H1 (cell line): ENCODE data around the gene SOX14. TPM values are rescaled to one million over a fixed set of nuclear protein-coding genes. Genes with fewer than 3 reads are reported as not detected.

Source experiments
- CTCF ChIA-PET: fragments of 300-600 bp; sonication (Branson Sonifier 250); formaldehyde crosslinking; loops from one replicate; lab custom pipeline; 2021; ENCODE audit not compliant: partially characterized antibody; lab: Charles Lee
- POLR2A ChIA-PET: fragments of 300-600 bp; sonication (Branson Sonifier 250); formaldehyde crosslinking; loops from one replicate; lab custom pipeline; 2021; ENCODE audit warnings: inconsistent platforms; ENCODE audit not compliant: partially characterized antibody; lab: Charles Lee
- DNase-seq, 2 experiments: peaks; one replicate each; pipeline versions ENCODE4 v3.0.0 to v3.0.0-alpha.2; 2010 to 2022; ENCODE audit warnings: low spot score in 2 of 2, low read depth in 1 of 2, mixed read lengths in 1 of 2
- FAIRE-seq: peaks from 2 replicates; lab custom pipeline; 2011; peaks lifted over from hg19 to GRCh38; lab: Jason Lieb, UNC
- H2AFZ ChIP-seq: 2 replicates; pipeline ENCODE4 v1.8.1; 2012; ENCODE audit warnings: low read length, inconsistent platforms
- H2AK5ac ChIP-seq: 2 replicates; pipeline ENCODE4 v1.6.1; 2013; ENCODE audit warnings: low read depth, low read length
- H2BK120ac ChIP-seq: replicated peaks from 2 replicates; pipeline ENCODE3; 2013; ENCODE audit warnings: low read depth, low read length, inconsistent platforms
- H2BK12ac ChIP-seq: 2 replicates; pipeline ENCODE4 v1.6.1; 2013; ENCODE audit warnings: low read depth, low read length
- H2BK15ac ChIP-seq: 2 replicates; pipeline ENCODE4 v1.6.1; 2013; ENCODE audit warnings: low read length
- H2BK20ac ChIP-seq: 2 replicates; pipeline ENCODE4 v1.6.1; 2013; ENCODE audit warnings: low read length
- H2BK5ac ChIP-seq: 2 replicates; pipeline ENCODE4 v1.6.1; 2013; ENCODE audit warnings: low read depth, low read length
- H3K14ac ChIP-seq: 2 replicates; pipeline ENCODE4 v1.6.1; 2013; ENCODE audit warnings: inconsistent platforms; ENCODE audit not compliant: insufficient read length
- H3K18ac ChIP-seq: 2 replicates; pipeline ENCODE4 v1.6.1; 2013; ENCODE audit warnings: low read length; ENCODE audit errors: extremely low read depth
- H3K23ac ChIP-seq: 2 replicates; pipeline ENCODE4 v1.6.1; 2013; ENCODE audit warnings: inconsistent platforms; ENCODE audit not compliant: insufficient read length
- H3K23me2 ChIP-seq: 2 replicates; pipeline ENCODE4 v1.6.1; 2013; ENCODE audit warnings: low read depth, low read length
- H3K27ac ChIP-seq: 2 replicates; pipeline ENCODE4 v1.6.1; 2011; ENCODE audit warnings: low read depth, low read length, inconsistent platforms
- H3K27me3 ChIP-seq, 4 experiments: replicated peaks in 1 of 4; 1 replicate in 1 of 4; 2 replicates in 3 of 4; pipeline versions ENCODE4 v1.6.1 to v1.8.1; 2011 to 2013; ENCODE audit warnings: low read length in 3 of 4, mild to moderate bottlenecking in 3 of 4, inconsistent platforms in 2 of 4, mixed read lengths in 2 of 4, moderate library complexity in 1 of 4; ENCODE audit not compliant: control insufficient read depth in 3 of 4, insufficient read depth in 3 of 4; ENCODE audit errors: extremely low read depth in 1 of 4
- H3K36me3 ChIP-seq, 4 experiments: 2 replicates each; pipeline versions ENCODE4 v1.6.1 to v1.8.1; 2011 to 2013; ENCODE audit warnings: mild to moderate bottlenecking in 4 of 4, low read length in 3 of 4, moderate library complexity in 2 of 4, control low read depth in 1 of 4, inconsistent platforms in 1 of 4; ENCODE audit not compliant: insufficient read depth in 4 of 4, control insufficient read depth in 2 of 4
- H3K4ac ChIP-seq: replicated peaks from 2 replicates; pipeline ENCODE3; 2013; ENCODE audit warnings: low read length, low read depth, mixed read lengths, inconsistent platforms; ENCODE audit not compliant: insufficient read length
- H3K4me1 ChIP-seq, 4 experiments: replicated peaks in 1 of 4; 1 replicate in 1 of 4; 2 replicates in 3 of 4; pipeline versions ENCODE4 v1.6.1 to v1.8.1; 2011 to 2013; ENCODE audit warnings: low read length in 3 of 4, inconsistent platforms in 2 of 4, mixed read lengths in 1 of 4; ENCODE audit not compliant: insufficient read depth in 4 of 4, control insufficient read depth in 3 of 4
- H3K4me2 ChIP-seq, 2 experiments: 2 replicates each; pipeline versions ENCODE4 v1.6.1 to v1.8.1; 2011 to 2013; ENCODE audit warnings: low read depth in 2 of 2, low read length in 2 of 2, control low read depth in 1 of 2, inconsistent platforms in 1 of 2, mild to moderate bottlenecking in 1 of 2; ENCODE audit not compliant: insufficient read depth in 1 of 2
- H3K4me3 ChIP-seq, 4 experiments: fragments of 200-600, 300-600 bp in 1 of 4; sonication (generic), shearing (Covaris generic), sonication (Bioruptor Twin) in 1 of 4; 2 replicates each; pipeline versions ENCODE4 v1.5.1 to v1.8.1; 2011 to 2016; ENCODE audit warnings: low read length in 4 of 4, low read depth in 3 of 4, control low read depth in 2 of 4, inconsistent platforms in 2 of 4, mild to moderate bottlenecking in 2 of 4, mixed read lengths in 1 of 4, moderate library complexity in 1 of 4; ENCODE audit not compliant: insufficient read depth in 2 of 4; ENCODE audit errors: extremely low read depth in 1 of 4
- H3K56ac ChIP-seq: replicated peaks from 2 replicates; pipeline ENCODE3; 2013; ENCODE audit warnings: low read depth, mild to moderate bottlenecking, mixed read lengths, low read length, inconsistent platforms; ENCODE audit not compliant: insufficient read length
- H3K79me1 ChIP-seq: 2 replicates; pipeline ENCODE4 v1.6.1; 2013; ENCODE audit warnings: low read depth, low read length, control low read depth
- H3K79me2 ChIP-seq, 2 experiments: 2 replicates each; pipeline versions ENCODE4 v1.6.1 to v1.8.1; 2012 to 2013; ENCODE audit warnings: low read length in 2 of 2, mild to moderate bottlenecking in 2 of 2, inconsistent platforms in 1 of 2; ENCODE audit not compliant: insufficient read depth in 2 of 2, control insufficient read depth in 1 of 2
- H3K9ac ChIP-seq, 4 experiments: replicated peaks in 1 of 4; 1 replicate in 1 of 4; 2 replicates in 3 of 4; pipeline versions ENCODE4 v1.6.1 to v1.8.1; 2011 to 2013; ENCODE audit warnings: low read depth in 3 of 4, low read length in 3 of 4, control low read depth in 2 of 4, mild to moderate bottlenecking in 2 of 4, moderate library complexity in 2 of 4, inconsistent platforms in 1 of 4; ENCODE audit errors: extremely low read depth in 1 of 4
- H3K9me3 ChIP-seq, 2 experiments: 2 replicates each; pipeline versions ENCODE4 v1.6.1 to v1.8.1; 2012 to 2013; ENCODE audit warnings: mild to moderate bottlenecking in 2 of 2, moderate library complexity in 2 of 2, control low read depth in 1 of 2, inconsistent platforms in 1 of 2, low read depth in 1 of 2, low read length in 1 of 2, mixed read lengths in 1 of 2; ENCODE audit not compliant: insufficient read depth in 2 of 2
- H4K20me1 ChIP-seq, 2 experiments: replicated peaks in 1 of 2; 2 replicates each; pipeline versions ENCODE3 to v1.8.1; 2011 to 2013; ENCODE audit warnings: inconsistent platforms in 2 of 2, low read length in 2 of 2, mild to moderate bottlenecking in 1 of 2; ENCODE audit not compliant: insufficient read depth in 2 of 2, control insufficient read depth in 1 of 2
- H4K5ac ChIP-seq: 2 replicates; pipeline ENCODE4 v1.6.1; 2013; ENCODE audit warnings: low read length, low read depth, mixed read lengths, inconsistent platforms; ENCODE audit not compliant: insufficient read length
- H4K8ac ChIP-seq: 2 replicates; pipeline ENCODE4 v1.8.0; 2013; ENCODE audit warnings: mild to moderate bottlenecking, moderate library complexity, low read length, inconsistent platforms; ENCODE audit not compliant: insufficient read depth; ENCODE audit errors: extremely low read depth
- H4K91ac ChIP-seq: replicated peaks from 2 replicates; pipeline ENCODE3; 2013; ENCODE audit warnings: low read length, mixed read lengths, inconsistent platforms; ENCODE audit not compliant: insufficient read length
- BACH1 ChIP-seq: IDR thresholded peaks from 2 replicates; pipeline ENCODE4 v1.6.1; 2012; ENCODE audit warnings: low read length, improper control_type of control experiment
- CTCF ChIP-seq, 3 experiments: IDR thresholded peaks; 1 replicate in 2 of 3; 2 replicates in 1 of 3; pipeline versions ENCODE4 v1.5.1 to v1.6.1; 2011; ENCODE audit warnings: low read length in 3 of 3, mild to moderate bottlenecking in 3 of 3, inconsistent platforms in 2 of 3, low read depth in 1 of 3, moderate library complexity in 1 of 3; ENCODE audit not compliant: insufficient read depth in 1 of 3; ENCODE audit errors: control extremely low read depth in 1 of 3
- E2F6 ChIP-seq: IDR thresholded peaks from 2 replicates; pipeline ENCODE4 v1.6.1; 2012; ENCODE audit warnings: inconsistent platforms
- EP300 ChIP-seq, 2 experiments: IDR thresholded peaks; 1 replicate in 1 of 2; 2 replicates in 1 of 2; pipeline ENCODE4 v1.6.1; 2011 to 2012; ENCODE audit warnings: low read depth in 2 of 2, low read length in 2 of 2, mild to moderate bottlenecking in 2 of 2, borderline replicate concordance in 1 of 2, inconsistent platforms in 1 of 2, moderate library complexity in 1 of 2
- HDAC6 ChIP-seq: IDR thresholded peaks from one replicate; pipeline ENCODE4 v1.7.1; 2012; ENCODE audit warnings: low read depth, mild to moderate bottlenecking, inconsistent platforms, low read length, moderate library complexity
- JUN ChIP-seq: IDR thresholded peaks from 2 replicates; pipeline ENCODE4 v1.6.1; 2011; ENCODE audit warnings: low read depth, mild to moderate bottlenecking, improper control_type of control experiment, low read length
- NRF1 ChIP-seq: IDR thresholded peaks from 2 replicates; pipeline ENCODE4 v1.6.1; 2011; ENCODE audit warnings: mild to moderate bottlenecking, low read depth, low read length, improper control_type of control experiment
- PHF8 ChIP-seq: fragments of 200-600 bp; sonication (generic); conservative IDR thresholded peaks from 2 replicates; pipeline ENCODE4 v1.7.1; 2012; ENCODE audit warnings: low read depth, mild to moderate bottlenecking, inconsistent platforms, low read length, moderate library complexity
- SAP30 ChIP-seq: fragments of 300-600 bp; sonication (generic); IDR thresholded peaks from 2 replicates; pipeline ENCODE4 v1.7.1; 2012; ENCODE audit warnings: low read length, moderate library complexity, mild to moderate bottlenecking, inconsistent platforms; ENCODE audit not compliant: insufficient read depth, insufficient replicate concordance
- SP1 ChIP-seq: IDR thresholded peaks from 2 replicates; pipeline ENCODE4 v1.6.1; 2011; ENCODE audit warnings: low read depth, low read length
- SP4 ChIP-seq: IDR thresholded peaks from 2 replicates; pipeline ENCODE4 v1.6.1; 2012; ENCODE audit warnings: low read length, inconsistent platforms
- TBP ChIP-seq: IDR thresholded peaks from 2 replicates; pipeline ENCODE4 v1.6.1; 2011; ENCODE audit warnings: low read depth, low read length, improper control_type of control experiment
- polyA plus RNA-seq, 7 experiments: library from polyadenylated mRNA; depleted of rRNA in 3 of 7; stranded (reverse) in 5 of 7; unstranded in 2 of 7; fragments of >200 nt in 5 of 7; fragments of 200-250 nt in 2 of 7; gene quantifications; 1 replicate in 5 of 7; 2 replicates in 1 of 7; 4 replicates in 1 of 7; pipeline versions ENCODE4 v1.2.1 to v1.2.3, GENCODE V29; 2011 to 2013; ENCODE audit warnings: missing spikeins in 2 of 7, mixed read lengths in 2 of 7
- total RNA-seq: library from RNA; stranded (reverse); fragmentation: NEBNext Ultra II Directional; extraction: Animal tissue kit (Norgen Biotek cat#: 25700); gene quantifications from 2 replicates; pipeline ENCODE4 v1.2.1, GENCODE V29; 2021

SOX14 gene
- total and polyA plus RNA-seq, 2 of the 8 experiments (the other 6 are each of a cell fraction or from before 2014, with no cell fraction given), result 0.03 to 0.50 TPM

- Histone ChIP-seq H2BK12ac (no peak overlapping the region), H3K23me2 (no peaks in the 10 kb centered on the region), H3K79me2 (no peaks in the 10 kb centered on the region), H3K9ac (no peak overlapping the region), H3K4ac (no peak overlapping the region), H2AK5ac (no peak overlapping the region), H3K4me2 (no peak overlapping the region), H3K79me1 (no peaks in the 10 kb centered on the region; the same call in 1 of the 2 replicates), H3K9me3 (peaks cover 5 to 23% of the 10 kb centered on the region in 2 experiments; a peak in 2 of 4 replicates), H2BK120ac (no peak overlapping the region), H3K18ac (no peak overlapping the region), H4K20me1 (no peaks in the 10 kb centered on the region), H3K4me3 (no peak overlapping the region), H4K8ac (no peak overlapping the region), H4K91ac (no peak overlapping the region), H4K5ac (no peak overlapping the region), H2BK5ac (no peak overlapping the region), H3K27ac (no peak overlapping the region), H3K4me1 (no peaks in the 10 kb centered on the region), H3K14ac (no peak overlapping the region), H3K56ac (no peak overlapping the region), H2AFZ (no peak overlapping the region), H2BK15ac (no peak overlapping the region), H3K23ac (no peak overlapping the region), H2BK20ac (no peak overlapping the region), H3K36me3 (no peaks in the 10 kb centered on the region), H3K27me3 (no peaks in the 10 kb centered on the region; a peak in 1 of 7 replicates)
- no peak for DNase-seq
- FAIRE-seq, result no peak
- POLR2A ChIA-PET, result no interaction called here
- CTCF ChIA-PET, result interaction anchor here (0.7 to 2.2 kb wide), 2 partner anchors 26 to 521 kb away, joined by 3 to 7 read pairs; no protein-coding TSS in a partner anchor
- no peak for TF ChIP-seq JUN
- TF ChIP-seq BACH1, result no peak
- no peak for TF ChIP-seq NRF1
- TF ChIP-seq E2F6, result no peak
- no peak for TF ChIP-seq SP4
- TF ChIP-seq PHF8, result no peak
- no peak for TF ChIP-seq SAP30
- TF ChIP-seq CTCF (IDR thresholded peaks at IDR 0.05; ENCODE audit: control extremely low read depth in 1 of 3, insufficient read depth in 1 of 3, low read depth in 1 of 3, low read length in 3 of 3), result no peak
- TF ChIP-seq EP300 (IDR thresholded peaks at IDR 0.05; ENCODE audit: borderline replicate concordance in 1 of 2, low read depth in 2 of 2, low read length in 2 of 2), result no peak
- no peak for TF ChIP-seq SP1
- no peak for TF ChIP-seq TBP
- TF ChIP-seq HDAC6, result no peak
Observed at GRCh38 chr3:137738710-137739109, 25.4 kb upstream of the SOX14 start.
